NCI-H1417 (cell line): ENCODE data around the gene PRDM12.

Experiments
- DNase-seq, 3 experiments: peaks; one replicate each; lab custom pipeline; 2025; lab: John Stamatoyannopoulos, UW

PRDM12 gene

DNA sequence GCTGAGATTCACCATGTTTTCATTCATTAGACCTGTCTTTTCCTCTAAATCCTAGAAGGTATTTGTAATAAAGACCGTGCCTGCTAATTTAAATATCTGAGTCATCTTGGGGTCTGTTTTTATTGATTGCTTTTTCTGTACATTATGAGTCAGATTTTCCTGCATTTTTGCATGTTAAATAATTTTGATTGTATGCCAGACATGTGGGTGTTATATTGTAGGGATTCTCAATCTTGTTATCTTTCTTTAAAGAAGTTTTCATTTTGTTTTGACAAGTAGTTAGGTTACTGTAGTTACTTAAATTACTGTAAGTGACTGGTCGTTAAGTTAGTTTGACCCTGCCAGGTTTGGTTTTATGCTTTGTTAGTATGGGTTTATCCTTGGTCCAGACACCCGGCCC, 64.3 kb downstream of the PRDM12 start:
- DNase-seq: no peak

GRCh38 chr9:130729145-130729544, 64.8 kb downstream of the PRDM12 start:
- DNase-seq: no peak

DNA sequence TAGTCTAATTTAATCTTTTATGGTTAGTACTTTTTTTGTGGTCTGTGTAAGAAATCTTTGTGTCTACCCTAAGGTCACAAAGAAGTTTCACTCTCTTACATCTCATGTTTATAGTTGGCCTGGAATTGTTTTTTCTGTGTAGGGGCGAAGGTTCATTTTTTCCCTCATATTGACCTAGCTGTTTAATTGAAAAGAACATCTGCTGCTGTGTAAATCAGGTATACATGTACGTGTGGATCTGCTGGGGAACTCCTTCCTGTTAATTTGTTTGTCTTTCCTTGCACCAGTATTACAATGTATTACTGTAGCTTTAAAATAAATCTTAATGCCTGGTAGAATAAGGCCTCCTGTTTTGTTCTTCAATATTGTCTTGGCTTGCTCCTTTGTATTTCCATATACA, 67.0 kb downstream of the PRDM12 start:
- DNase-seq: peak in 2 of 3 experiments; percentile 60 to 93

GRCh38 chr9:130732136-130732535, 67.7 kb downstream of the PRDM12 start:
- DNase-seq: peak in 2 of 3 experiments; percentile 64 to 86
